ENCODE measurements around the gene IPO9. TPM values are rescaled to one million over a fixed set of nuclear protein-coding genes. Genes with fewer than 3 reads are reported as not detected.

Gene IPO9
- total and polyA plus RNA-seq, 7 donors, result 8.1 to 20.2 (median 15.5) TPM

- Histone ChIP-seq H3K36me3 (peaks cover 62 to 99% (median 78%) of the 10 kb centered on the region in 4 donors), H3K27ac (no peak overlapping the region)
- WGBS, 2 donors, result 90 to 93% methylated on average over 11 of the region's 11 CpGs
Observed at GRCh38 chr1:201807958-201808632, 20.9 kb upstream of the IPO9 start.

GRCh38 chr1:201808633-201808990, 20.3 kb upstream of the IPO9 start:
- H3K9me3 ChIP-seq, result no peaks in the 10 kb centered on the region
- intact Hi-C loops (cut with DNase I), result no loop called here
- H3K4me1 ChIP-seq, result no peaks in the 10 kb centered on the region
- peaks cover 65 to 100% (median 79%) of the 10 kb centered on the region in 4 donors for H3K36me3 ChIP-seq
- WGBS, 2 donors, result 97% methylated on average over 6 of the region's 6 CpGs
- no peak overlapping the region for H3K4me3 ChIP-seq
- TF ChIP-seq CTCF (IDR thresholded peaks at IDR 0.05), result no peak
- no peak for DNase-seq
- H3K27me3 ChIP-seq, result no peaks in the 10 kb centered on the region
- no peak overlapping the region for H3K27ac ChIP-seq

More at GRCh38 chr1:201807958-201808632, 20.9 kb upstream of the IPO9 start:
- TF ChIP-seq POLR2AphosphoS5 (IDR thresholded peaks at IDR 0.05), result no peak
- TF ChIP-seq CTCF (IDR thresholded peaks at IDR 0.05), result no peak
- TF ChIP-seq EP300 (IDR thresholded peaks at IDR 0.05), result no peak
- TF ChIP-seq POLR2A (IDR thresholded peaks at IDR 0.05), result no peak
- no peaks in the 10 kb centered on the region for H3K27me3 ChIP-seq
- no peak for DNase-seq
- H3K9me3 ChIP-seq, result no peaks in the 10 kb centered on the region
- no peaks in the 10 kb centered on the region for H3K4me1 ChIP-seq
- intact Hi-C loops (cut with DNase I), result no loop called here
- H3K4me3 ChIP-seq, result no peak overlapping the region

- intact Hi-C loops (cut with DNase I), result no loop called here
- H3K9me3 ChIP-seq, result no peaks in the 10 kb centered on the region
- WGBS, 2 donors, result 91 to 94% methylated on average over 5 of the region's 5 CpGs
- no peaks in the 10 kb centered on the region for H3K4me1 ChIP-seq
- H3K4me3 ChIP-seq, result no peak overlapping the region
- no peak for DNase-seq
- no peaks in the 10 kb centered on the region for H3K27me3 ChIP-seq
- H3K27ac ChIP-seq, result no peak overlapping the region
- no peak for TF ChIP-seq CTCF (IDR thresholded peaks at IDR 0.05)
- no peak for TF ChIP-seq POLR2AphosphoS5 (IDR thresholded peaks at IDR 0.05)
- TF ChIP-seq EP300 (IDR thresholded peaks at IDR 0.05), result no peak
- TF ChIP-seq POLR2A (IDR thresholded peaks at IDR 0.05), result no peak
- peaks cover 60 to 99% (median 77%) of the 10 kb centered on the region in 4 donors for H3K36me3 ChIP-seq
Observed at GRCh38 chr1:201809876-201810275, 19.1 kb upstream of the IPO9 start.

DNA sequence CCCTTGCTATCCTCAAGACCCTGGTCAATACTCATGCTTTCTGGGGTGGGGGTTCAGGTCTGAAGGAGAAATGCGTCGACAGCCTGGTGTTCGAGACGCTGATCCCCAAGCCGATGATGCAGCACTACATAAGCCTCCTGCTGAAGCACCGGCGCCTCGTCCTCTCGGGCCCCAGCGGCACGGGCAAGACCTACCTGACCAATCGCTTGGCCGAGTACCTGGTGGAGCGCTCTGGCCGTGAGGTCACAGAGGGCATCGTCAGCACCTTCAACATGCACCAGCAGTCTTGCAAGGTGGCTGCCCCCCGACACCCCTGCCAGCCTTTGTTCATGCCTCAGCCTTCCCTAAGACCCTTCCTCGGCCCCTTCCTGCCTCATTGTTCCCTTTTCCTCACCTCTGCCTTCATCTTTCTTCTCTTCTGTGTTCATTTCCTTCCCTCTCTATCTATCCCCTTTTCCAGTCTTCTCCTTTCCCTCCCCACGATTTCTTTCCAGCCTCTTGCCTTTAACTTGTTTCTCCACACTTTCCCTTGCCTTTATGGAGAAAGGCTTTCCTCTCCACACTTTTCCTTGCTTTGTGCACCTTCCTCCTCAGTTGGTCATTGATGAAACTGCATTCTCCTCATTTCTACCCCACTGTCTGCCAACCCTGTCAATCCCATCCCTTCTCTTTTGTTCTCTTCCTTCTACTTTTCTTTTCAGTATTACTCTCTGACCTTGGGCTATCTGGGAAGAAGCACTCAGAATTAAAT, 18.3 kb upstream of the IPO9 start:
- Histone ChIP-seq H3K4me3 (no peak overlapping the region), H3K36me3 (peaks cover 57 to 99% (median 80%) of the 10 kb centered on the region in 4 donors), H3K27ac (no peak overlapping the region), H3K4me1 (no peaks in the 10 kb centered on the region), H3K9me3 (no peaks in the 10 kb centered on the region), H3K27me3 (no peaks in the 10 kb centered on the region)
- intact Hi-C loops (cut with DNase I), result no loop called here
- TF ChIP-seq EP300 (IDR thresholded peaks at IDR 0.05) (no peak), POLR2A (IDR thresholded peaks at IDR 0.05) (no peak), POLR2AphosphoS5 (IDR thresholded peaks at IDR 0.05) (no peak), CTCF (IDR thresholded peaks at IDR 0.05) (no peak)
- 95 to 97% methylated on average over 19 of the region's 19 CpGs for WGBS, 2 donors
- DNase-seq, result no peak

All from sigmoid colon (tissue), 7 donors.